Upper lobe of left lung (tissue), 6 donors: Measurements from ENCODE around the gene AGFG2. TPM values are rescaled to one million over a fixed set of nuclear protein-coding genes. Genes with fewer than 3 reads are reported as not detected.

ENCODE experiments used
- ATAC-seq, 2 donors: fragments of 200-7000 bp; cut with Tn5 transposase; one replicate each; pipeline ENCODE4 v1.9.1; 2022; ENCODE audit warnings: mild to moderate bottlenecking in 2 of 2, moderate library complexity in 2 of 2; ENCODE audit not compliant: low FRiP score in 2 of 2
- DNase-seq, 2 donors: peaks; one replicate each; pipeline ENCODE4 v3.0.0-alpha.2; 2019 to 2020
- H3K27ac ChIP-seq, 4 donors: fragments of 200-600 bp; sonication (generic); one replicate each; pipeline ENCODE4 v1.5.1; 2016 to 2019
- H3K27me3 ChIP-seq, 4 donors: fragments of 200-600 bp; sonication (generic); one replicate each; pipeline ENCODE4 v1.5.1; 2017 to 2019
- H3K36me3 ChIP-seq, 4 donors: fragments of 200-600 bp; sonication (generic); one replicate each; pipeline ENCODE4 v1.5.1; 2016 to 2019
- H3K4me1 ChIP-seq, 4 donors: fragments of 200-600 bp; sonication (generic); one replicate each; pipeline ENCODE4 v1.5.1; 2018 to 2019
- H3K4me3 ChIP-seq, 4 donors: fragments of 200-600 bp; sonication (generic); one replicate each; pipeline ENCODE4 v1.5.1; 2017 to 2019; ENCODE audit warnings: mild to moderate bottlenecking in 2 of 4, moderate library complexity in 1 of 4
- H3K9me3 ChIP-seq, 4 donors: fragments of 200-600 bp; sonication (generic); one replicate each; pipeline ENCODE4 v1.5.1; 2018 to 2019
- CTCF ChIP-seq, 6 experiments: fragments of 450-650 bp in 4 of 6; fragments of 200-600 bp in 2 of 6; sonication (generic) in 2 of 6; IDR thresholded peaks; one replicate each; pipeline ENCODE4 v1.5.1; 2016 to 2019; ENCODE audit warnings: antibody characterized with exemption in 6 of 6
- EP300 ChIP-seq, 4 donors: sonication (generic); formaldehyde crosslinking; IDR thresholded peaks; one replicate each; pipeline ENCODE4 v1.5.1; 2017; ENCODE audit warnings: antibody characterized with exemption in 4 of 4, control low read depth in 2 of 4
- POLR2A ChIP-seq, 4 donors: fragments of 450-650 bp; IDR thresholded peaks; one replicate each; pipeline ENCODE4 v1.5.1; 2016 to 2017; ENCODE audit warnings: antibody characterized with exemption in 4 of 4, mild to moderate bottlenecking in 2 of 4
- POLR2AphosphoS5 ChIP-seq, 2 donors: sonication (generic); formaldehyde crosslinking; IDR thresholded peaks; one replicate each; pipeline ENCODE4 v1.5.1; 2017; ENCODE audit warnings: antibody characterized with exemption in 2 of 2
- WGBS, 2 donors: methylation state at CpG; one replicate each; pipeline ENCODE4 v1.1.5; 2017 to 2018; 5-methylcytosine and 5-hydroxymethylcytosine counted together
- total RNA-seq, 6 donors: library from RNA; depleted of rRNA in 4 of 6; stranded (reverse); fragments of >200 nt in 4 of 6; gene quantifications; one replicate each; pipeline versions ENCODE4 v1.1.0 to v1.2.1, GENCODE V29; 2016 to 2021
- donor health status: DM: no; HTN: no; CAD: no; lungs with moderate emphysema.
- donor health status: DM: no; HTN: yes; CAD: no; lungs with severe emphysema.

Gene AGFG2
- total RNA-seq, 6 donors from 2014 or later: 14.3 to 33.1 (median 20.4) TPM

GRCh38 chr7:100555701-100556100 lies 16.7 kb downstream of the AGFG2 start:
- Histone ChIP-seq H3K27ac (peak overlapping the region in 2 of 4 donors; percentile 10 to 37), H3K4me3 (no peak overlapping the region), H3K36me3 (peaks cover 0 to 50% (median 32%) of the 10 kb centered on the region in 4 donors), H3K4me1 (peaks cover 0 to 11% (median 2%) of the 10 kb centered on the region in 4 donors), H3K9me3 (no peaks in the 10 kb centered on the region), H3K27me3 (no peaks in the 10 kb centered on the region)
- WGBS, 2 donors: 81 to 88% methylated on average over 5 of the region's 5 CpGs
- DNase-seq (no peak), ATAC-seq (no peak)
- no peak for TF ChIP-seq POLR2A (IDR thresholded peaks at IDR 0.05)
- TF ChIP-seq CTCF (IDR thresholded peaks at IDR 0.05): no peak
- TF ChIP-seq EP300 (IDR thresholded peaks at IDR 0.05): no peak
- no peak for TF ChIP-seq POLR2AphosphoS5 (IDR thresholded peaks at IDR 0.05)

- TF ChIP-seq EP300 (IDR thresholded peaks at IDR 0.05) (no peak), POLR2A (IDR thresholded peaks at IDR 0.05) (no peak), POLR2AphosphoS5 (IDR thresholded peaks at IDR 0.05) (no peak), CTCF (IDR thresholded peaks at IDR 0.05) (no peak)
- Histone ChIP-seq H3K4me1 (peaks cover 0 to 11% (median 2%) of the 10 kb centered on the region in 4 donors), H3K27me3 (no peaks in the 10 kb centered on the region), H3K4me3 (no peak overlapping the region), H3K27ac (peak overlapping the region in 3 of 4 donors; percentile 18 to 37 (median 30)), H3K9me3 (no peaks in the 10 kb centered on the region), H3K36me3 (peaks cover 0 to 45% (median 29%) of the 10 kb centered on the region in 4 donors)
- WGBS, 2 donors: 55 to 57% methylated on average over 4 of the region's 4 CpGs
- peak in 1 of 2 donors; percentile 60 for DNase-seq
- no peak for ATAC-seq
Observed at GRCh38 chr7:100556541-100556940, 17.5 kb downstream of the AGFG2 start.

GRCh38 chr7:100559127-100559526 lies 20.1 kb downstream of the AGFG2 start:
- ATAC-seq (no peak), DNase-seq (no peak)
- Histone ChIP-seq H3K4me3 (no peak overlapping the region), H3K27ac (no peak overlapping the region), H3K27me3 (no peaks in the 10 kb centered on the region), H3K9me3 (no peaks in the 10 kb centered on the region), H3K4me1 (peaks cover 0 to 15% (median 2%) of the 10 kb centered on the region in 4 donors), H3K36me3 (peaks cover 0 to 40% (median 22%) of the 10 kb centered on the region in 4 donors)
- 66 to 94% methylated on average over 4 of the region's 4 CpGs for WGBS, 2 donors
- TF ChIP-seq POLR2AphosphoS5 (IDR thresholded peaks at IDR 0.05) (no peak), POLR2A (IDR thresholded peaks at IDR 0.05) (no peak), EP300 (IDR thresholded peaks at IDR 0.05) (no peak), CTCF (IDR thresholded peaks at IDR 0.05) (no peak)

- ATAC-seq (no peak), DNase-seq (peak in 1 of 2 donors; percentile 66)
- WGBS, 2 donors: 93 to 97% methylated on average over 7 to 12 of the region's 12 CpGs
- Histone ChIP-seq H3K4me3 (no peak overlapping the region), H3K9me3 (no peaks in the 10 kb centered on the region), H3K4me1 (peaks cover 0 to 16% (median 0%) of the 10 kb centered on the region in 4 donors), H3K27me3 (no peaks in the 10 kb centered on the region), H3K27ac (no peak overlapping the region), H3K36me3 (peaks cover 0 to 25% (median 11%) of the 10 kb centered on the region in 4 donors)
- TF ChIP-seq EP300 (IDR thresholded peaks at IDR 0.05) (no peak), POLR2AphosphoS5 (IDR thresholded peaks at IDR 0.05) (no peak), CTCF (IDR thresholded peaks at IDR 0.05) (no peak), POLR2A (IDR thresholded peaks at IDR 0.05) (no peak)
Observed at GRCh38 chr7:100561491-100562194, 22.6 kb downstream of the AGFG2 start.
